Smooth muscle cell of the brain vasculature (primary cell): Measurements from ENCODE around the gene PM20D1.
"Not testable (repeated sequence)": the region's sequence is repeated elsewhere in the genome, so short reads cannot be mapped to it uniquely, and the experiment has no call there.

Experiments used
- DNase-seq: peaks from one replicate; pipeline ENCODE4 v3.0.0-alpha.2; 2012; ENCODE audit warnings: low read depth, low spot score

PM20D1 gene

DNA sequence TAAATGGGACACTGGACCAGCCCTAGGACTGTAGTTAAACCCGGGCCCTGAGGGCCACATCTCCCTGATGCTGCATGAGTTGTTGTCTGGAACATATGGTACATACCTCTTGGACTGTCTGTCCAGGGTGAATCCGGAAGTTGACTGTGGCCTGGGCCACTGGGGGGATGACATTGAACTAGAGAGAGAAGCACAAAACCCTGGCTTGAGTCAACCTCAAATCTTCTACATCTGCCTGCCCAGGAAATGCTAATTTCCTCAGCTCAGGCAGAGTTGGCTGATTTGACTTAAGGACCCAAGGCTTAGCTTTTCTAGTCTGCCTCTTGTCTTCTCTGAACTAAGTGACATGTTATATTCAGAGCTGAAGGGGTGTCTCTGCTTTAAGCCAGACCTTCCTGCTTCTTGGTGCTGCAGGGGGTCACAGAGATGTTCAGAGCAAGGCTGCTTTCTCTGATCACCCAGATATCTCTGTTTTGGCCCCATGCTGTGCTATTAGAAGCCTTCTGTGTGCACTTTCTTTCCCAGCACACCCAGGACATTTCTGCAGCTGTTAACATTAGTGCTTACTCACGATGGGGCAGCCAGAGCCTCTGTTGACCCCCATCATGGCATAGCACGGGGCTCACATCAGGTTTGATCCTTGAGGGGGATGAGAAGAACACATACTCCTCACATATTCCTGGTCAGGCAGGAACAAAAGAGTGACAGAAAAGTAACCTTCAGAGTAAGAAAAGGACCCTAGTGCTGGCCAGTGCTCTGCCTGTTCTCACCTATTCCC, 9.6 kb downstream of the PM20D1 start:
- DNase-seq: no peak

DNA sequence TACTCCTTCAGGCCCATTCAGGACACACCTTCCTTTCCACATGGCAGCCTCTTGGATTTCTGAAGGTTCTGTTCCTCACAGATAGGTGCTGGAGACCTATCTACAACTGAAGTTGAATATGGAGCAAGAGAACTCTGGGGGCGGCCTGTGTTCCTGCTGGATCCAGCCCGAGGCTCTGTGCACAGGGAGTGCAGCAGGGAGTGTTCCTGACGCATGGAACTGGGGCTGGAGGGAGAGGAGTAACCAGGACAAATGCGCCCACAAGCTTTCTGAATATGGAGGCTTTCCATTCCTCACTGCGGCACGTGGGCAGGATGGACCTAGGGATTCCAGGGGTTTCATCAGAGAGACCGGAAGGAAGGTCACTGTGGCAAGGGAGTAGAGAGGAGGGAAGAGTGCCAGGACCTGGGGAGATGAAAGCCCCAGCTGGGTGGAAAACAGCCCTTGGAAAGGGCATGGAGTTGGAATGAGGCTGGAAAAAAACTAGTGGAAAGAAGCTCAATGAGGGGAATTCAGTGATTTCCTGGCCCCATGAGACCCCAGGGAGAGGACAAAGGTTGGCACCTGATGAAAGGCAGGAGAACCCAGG, 12.5 kb downstream of the PM20D1 start:
- DNase-seq: no peak

DNA sequence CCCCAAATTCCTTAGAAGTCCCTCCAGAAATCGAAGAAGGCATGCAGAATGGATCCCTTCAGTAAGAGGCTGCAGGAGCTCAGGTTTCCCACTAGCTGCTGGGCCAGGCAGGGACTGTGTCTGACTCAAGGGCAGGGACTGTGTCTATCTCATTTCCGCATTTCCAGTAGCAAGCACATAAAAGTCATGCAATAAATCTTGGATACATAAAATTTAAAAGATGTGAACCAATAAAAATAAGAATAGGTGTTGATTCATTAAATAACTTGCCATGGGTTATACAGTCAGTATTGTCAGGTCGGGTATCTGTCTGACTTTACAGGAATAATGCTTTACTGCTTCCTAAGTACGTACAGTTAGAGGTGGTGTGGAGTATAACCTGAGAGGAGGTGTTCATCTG, 15.2 kb downstream of the PM20D1 start:
- no peak for DNase-seq

DNA sequence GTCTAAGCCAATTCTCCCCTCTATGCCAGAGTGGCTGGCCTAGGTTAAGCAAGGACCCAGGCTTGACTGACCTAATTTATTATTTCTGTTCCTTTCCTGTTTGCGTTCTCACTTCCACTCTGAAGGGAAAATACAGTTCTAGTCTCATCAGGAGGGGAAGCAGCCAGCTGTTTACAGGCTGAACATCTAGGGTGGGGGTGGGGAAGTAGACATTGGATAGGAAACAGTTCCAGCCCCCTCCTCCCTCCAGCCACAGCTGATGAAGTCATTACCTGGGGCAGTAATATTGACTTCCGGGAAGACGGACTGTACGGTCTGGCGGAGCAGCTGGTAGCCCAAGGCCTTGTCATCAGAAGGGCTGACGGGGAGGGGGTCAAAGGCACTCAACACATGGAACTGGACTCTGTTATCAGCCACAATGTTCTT, 17.6 kb downstream of the PM20D1 start:
- no peak for DNase-seq

DNA sequence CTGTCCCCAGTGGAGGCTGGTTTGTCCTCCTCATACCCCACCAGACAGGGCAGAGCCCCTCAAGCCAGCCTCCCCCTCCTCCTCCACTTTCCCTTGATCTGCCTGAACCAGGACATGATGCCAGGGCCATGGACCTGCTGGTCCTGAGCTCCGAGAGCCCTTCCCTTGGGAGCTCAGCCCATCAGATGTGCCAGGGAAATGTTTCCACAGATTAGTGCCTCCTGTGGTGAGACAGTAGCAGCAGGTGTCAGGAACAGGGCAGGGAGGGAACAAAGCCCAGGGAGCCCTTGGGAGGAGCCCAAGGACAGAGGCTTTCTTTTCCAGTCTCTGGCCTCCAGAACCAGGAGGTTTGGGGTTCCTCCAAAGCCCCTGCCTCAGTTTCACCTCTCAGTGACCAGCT, 22.3 kb downstream of the PM20D1 start:
- DNase-seq: no peak

DNA sequence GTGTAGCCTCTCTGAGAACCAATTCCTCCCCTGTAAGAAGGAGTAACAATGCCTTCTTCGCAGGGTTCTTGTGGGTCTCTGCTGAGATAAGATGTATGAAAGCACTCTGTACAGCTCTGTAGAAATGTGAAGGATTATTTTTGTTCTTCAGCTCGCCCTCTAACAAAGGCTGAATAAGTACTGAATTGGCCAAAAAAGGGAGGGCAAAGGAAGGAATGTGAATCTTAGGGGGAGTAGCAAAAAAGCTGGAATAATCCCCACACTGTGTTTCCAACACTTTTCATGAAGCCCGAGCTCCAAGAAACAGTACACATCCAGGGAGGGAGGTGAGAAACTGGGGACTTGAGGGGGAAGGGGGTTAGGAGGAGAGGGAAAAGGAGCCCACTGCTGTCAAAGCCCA, 22.9 kb downstream of the PM20D1 start:
- no peak for DNase-seq

DNA sequence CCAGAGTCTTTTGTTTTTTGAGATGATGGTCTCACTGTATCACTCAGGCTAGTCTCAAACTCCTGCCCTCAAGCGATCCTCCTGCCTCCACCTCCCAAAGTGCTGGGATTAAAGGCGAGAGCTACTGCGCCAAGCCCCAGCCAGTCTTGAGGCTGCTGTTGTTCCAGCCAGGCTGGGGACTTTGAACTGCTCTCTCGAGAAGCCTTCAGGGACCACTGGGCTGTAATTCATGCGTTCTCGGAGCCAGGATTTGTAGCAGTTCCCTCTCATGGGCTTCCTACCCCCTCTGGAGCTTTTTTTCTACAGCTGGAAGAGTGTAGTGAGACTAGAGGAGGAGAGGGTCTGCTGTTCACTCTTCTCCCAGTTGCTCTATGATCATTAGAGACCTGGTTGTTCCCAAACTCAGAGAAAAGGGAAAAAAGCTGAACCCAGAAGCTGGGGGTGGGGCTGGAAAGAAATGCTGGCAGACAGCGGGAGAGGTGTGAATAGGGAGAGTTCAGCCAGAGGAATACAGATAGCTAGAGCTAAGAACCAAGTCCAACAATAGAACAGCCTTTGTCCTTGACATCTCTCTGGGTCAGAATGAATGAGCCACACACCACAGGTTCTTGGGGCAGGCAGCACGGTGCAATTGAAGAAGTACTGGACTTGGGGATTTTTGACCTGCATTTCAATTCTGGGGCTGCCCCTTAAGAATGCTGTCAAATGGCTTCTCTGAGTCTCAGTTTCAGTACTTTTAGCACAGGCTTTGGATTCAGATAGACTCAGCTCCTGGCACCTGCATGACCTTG, 23.7 kb downstream of the PM20D1 start:
- DNase-seq: no peak

DNA sequence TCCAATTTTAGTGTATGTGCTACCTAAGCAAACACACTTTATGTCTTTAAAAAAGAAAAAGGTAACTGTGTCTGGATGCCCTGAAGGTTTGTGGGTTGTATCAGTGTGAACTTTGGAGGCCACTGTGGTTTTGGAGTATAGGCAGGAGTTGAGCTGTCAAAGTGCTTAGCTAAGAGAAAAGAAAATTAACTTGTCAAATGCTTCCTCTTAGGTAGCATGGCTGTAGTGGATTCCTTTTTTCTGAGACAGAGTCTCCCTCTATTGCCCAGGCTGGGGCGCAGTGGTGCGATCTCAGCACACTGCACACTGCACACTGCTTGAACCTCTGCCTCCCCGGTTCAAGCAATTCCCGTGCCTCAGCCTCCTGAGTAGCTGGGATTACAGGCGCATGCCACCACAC, 25.8 kb downstream of the PM20D1 start:
- no peak for DNase-seq

DNA sequence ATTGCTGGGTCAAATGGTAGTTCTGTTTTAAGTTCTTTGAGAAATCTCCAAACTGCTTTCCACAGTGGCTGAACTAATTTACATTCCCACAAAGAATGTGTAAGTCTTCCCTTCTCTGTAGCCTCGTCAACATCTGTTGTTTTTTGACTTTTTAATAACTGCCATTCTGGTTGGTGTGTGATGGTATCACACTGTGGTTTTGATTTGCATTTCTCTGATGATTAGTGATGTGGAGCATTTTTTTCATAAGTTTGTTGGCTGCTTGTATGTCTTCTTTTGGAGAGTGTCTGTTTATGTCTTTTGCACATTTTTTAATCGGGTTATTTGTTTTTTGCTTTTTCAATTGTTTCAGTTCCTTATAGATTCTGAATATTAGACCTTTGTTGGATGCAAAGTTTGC, 26.7 kb downstream of the PM20D1 start:
- DNase-seq: not testable (repeated sequence)

DNA sequence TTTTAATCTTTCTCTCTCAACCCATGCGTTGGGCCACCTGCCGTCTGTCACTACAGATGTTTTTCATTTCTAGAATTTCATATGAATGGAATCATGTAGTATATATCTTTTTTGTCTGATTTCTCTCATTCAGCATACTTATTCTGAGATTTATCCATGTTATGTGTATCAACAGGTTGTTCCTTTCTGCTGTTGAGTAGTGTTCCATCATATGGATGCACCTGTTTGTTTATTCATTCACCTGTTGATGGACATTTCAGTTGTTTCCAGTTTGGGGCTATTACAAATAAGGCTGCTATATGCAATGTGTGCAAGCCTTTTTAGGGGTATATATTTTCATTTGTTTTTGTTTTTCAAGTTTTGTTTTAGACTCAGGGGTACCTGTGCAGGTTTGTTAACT, 27.5 kb downstream of the PM20D1 start:
- DNase-seq: no peak

DNA sequence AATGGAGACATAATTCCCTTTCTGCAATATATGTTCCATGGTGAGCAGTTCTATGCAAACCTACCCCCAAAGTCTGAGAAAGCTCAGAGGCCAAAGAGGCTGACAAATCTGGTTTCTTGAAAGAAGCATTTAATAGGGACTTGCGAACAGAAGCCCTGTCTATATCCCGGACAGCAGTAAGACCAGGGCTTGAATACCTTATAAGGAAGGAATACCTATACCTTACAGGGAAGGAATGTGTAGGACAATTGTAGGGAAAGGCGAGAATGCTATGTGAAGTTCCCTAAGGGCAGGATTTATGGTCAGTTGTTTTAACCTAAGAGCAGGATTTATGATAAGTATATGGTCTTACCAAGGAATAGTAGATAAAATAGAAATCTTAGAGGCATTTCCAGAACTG, 31.9 kb downstream of the PM20D1 start:
- DNase-seq: no peak

DNA sequence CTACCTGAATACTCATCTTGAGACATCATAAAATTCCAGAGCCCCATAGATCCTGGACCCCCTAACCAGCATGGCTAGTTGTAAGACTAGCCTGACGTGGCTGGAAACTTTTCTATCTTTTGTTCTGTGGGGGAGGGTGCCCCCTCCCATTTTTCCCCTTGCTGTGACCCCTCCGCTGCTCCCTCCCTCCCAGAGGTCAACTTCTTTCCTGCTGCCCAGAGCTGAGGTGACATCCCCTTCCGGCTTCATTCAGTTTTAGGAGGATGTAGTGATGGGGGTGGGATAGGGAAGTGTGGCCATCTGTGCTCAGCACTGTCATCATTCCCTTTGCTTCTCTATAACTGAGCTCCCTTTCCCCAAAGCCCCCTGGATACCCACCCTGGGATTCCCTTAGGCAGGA, 32.6 kb downstream of the PM20D1 start:
- no peak for DNase-seq

DNA sequence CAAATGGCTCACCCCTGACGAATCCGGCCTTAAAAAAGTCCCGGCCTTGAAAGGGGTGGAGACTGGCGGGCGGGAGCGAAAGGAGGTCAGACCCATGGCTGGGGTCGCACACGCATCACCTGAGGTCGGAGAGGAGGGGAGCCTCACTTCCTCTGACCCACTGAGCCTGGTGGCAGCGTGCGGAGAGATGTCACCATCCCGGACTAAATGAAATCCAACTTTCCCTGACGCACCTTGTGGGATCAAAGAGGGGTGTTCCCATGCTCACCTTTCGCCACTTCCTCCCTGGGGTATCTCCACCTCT, 36.2 kb downstream of the PM20D1 start:
- DNase-seq: no peak

DNA sequence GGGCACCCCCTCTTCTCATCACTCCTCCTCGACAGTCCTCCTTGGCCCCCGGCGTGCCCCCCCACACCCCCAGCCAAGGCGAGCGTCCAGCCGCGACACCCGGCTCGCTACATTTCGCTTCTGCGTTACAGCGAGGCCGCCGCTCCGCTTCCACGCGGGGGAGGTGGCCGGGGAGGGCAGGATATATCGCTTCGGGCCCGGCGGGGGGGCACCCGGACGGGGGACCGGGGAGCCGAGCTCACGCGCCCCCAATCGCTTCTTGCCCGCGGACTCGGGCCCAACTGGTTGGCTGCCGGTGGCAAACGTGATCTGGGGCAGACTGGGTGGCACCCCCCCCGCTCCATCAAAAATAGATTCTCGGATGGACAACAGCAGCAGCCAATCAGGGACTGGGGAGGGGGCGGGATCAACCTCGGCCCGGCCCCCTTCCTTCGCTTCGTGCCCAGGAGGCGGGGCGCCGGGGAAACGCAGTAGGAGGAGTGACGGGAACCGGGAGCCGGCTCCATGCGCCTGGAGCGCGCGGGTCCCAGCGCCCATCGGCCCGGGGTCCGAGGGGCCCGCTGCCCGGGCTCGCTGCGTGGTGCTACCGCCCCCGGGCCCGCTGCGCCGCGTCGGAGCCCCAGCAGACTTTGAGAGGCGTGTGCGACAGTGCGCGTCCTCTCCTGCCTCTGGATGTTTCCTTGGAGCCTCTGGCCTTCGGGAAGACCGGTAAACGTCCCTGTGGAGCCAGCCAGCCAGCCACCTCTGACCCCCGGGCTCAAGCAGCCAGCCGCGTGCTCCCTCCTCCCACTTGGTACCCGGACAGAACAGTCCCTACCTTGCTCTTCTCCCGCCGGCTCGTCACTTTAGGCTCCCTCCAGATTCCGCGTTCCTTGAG, 36.8 kb downstream of the PM20D1 start, which contains the start of gene SLC41A1:
Gene SLC41A1, minus strand, starts transcription at position 321 of the 877 bp plus-strand sequence. CDS start 2,757 bp downstream, outside the sequence.
- DNase-seq: no peak

DNA sequence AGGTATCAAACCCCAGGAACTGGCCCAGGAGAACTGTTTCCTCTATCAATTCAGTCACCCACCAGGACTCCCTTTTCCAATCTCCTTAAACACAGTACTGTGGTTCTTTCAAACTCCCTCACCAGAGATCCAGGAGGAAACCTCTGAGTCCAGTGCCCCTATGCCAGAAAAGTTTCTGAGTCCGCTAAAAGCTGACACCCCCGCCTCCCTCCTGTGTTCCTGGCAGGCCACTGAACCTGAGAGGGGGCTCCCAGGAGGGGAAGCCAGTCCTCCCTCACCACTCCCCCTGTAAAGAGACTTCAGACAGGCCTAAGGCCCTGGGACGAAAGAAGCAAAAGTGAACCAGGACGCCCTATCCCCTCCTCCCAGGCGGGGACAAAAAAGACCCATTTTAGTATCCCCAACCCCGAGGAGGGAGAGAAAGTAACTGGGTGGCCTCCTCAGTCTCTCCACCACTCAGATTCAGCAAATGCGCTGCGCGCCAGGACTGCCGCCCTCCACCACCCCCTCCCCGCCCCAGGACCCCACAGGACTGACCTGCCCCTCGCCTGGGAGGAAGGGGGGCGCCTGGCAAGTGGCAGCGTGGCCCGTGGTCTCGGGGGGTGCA, 37.6 kb downstream of the PM20D1 start:
- DNase-seq: no peak

DNA sequence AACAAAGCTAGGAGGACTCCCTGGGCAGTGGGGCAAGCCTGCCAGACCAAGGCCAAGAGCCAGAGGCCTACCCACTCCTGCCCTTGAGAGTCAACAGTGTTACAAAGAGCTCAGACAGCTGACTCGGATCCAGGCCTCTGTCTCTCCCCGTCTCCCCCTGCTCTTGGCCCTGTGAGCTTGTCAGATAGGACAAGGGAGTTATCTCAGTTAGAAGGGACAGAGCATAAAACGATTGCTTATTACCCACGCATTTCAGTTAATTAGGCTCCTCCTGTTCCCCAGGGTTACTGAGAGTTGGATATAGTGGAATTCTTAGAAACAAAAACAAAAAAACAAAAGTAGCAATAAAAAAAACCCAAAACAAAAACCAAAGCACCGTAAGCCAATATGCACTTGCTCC, 38.3 kb downstream of the PM20D1 start:
- DNase-seq: no peak

DNA sequence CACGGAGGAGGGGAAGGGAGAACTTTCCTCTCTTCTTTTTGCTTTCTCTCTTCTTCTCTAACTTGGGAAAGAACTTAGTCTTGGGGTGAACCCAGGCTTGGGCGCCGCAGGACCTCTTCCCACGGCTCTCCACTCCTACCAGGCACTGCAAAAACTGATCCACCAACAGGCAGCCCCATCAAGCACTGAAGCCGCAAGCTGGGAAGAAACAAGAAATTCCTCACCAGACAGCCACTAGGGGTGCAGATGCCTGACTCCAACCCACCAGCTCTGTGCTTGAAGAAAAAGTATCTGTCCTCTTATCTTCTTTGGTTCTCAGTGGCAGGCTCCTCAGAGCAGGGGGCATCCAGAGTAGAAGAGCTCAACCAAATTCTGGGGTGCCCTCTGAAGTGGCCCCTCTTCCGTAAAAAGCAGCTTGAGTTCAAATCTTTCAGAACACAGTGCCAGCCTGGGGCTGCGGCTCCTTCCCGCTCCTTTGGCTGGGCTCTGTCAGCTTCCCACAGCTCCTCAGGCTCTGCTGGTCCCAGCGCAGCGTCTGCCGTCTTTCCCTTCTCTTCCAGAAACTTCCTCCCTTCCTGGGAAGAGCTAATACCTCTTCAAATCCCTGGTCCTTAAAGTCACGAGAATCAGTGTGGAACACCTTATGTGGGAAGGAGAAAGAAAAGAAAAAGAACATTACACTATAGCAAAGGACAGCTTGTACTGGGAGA, 39.3 kb downstream of the PM20D1 start:
- no peak for DNase-seq

DNA sequence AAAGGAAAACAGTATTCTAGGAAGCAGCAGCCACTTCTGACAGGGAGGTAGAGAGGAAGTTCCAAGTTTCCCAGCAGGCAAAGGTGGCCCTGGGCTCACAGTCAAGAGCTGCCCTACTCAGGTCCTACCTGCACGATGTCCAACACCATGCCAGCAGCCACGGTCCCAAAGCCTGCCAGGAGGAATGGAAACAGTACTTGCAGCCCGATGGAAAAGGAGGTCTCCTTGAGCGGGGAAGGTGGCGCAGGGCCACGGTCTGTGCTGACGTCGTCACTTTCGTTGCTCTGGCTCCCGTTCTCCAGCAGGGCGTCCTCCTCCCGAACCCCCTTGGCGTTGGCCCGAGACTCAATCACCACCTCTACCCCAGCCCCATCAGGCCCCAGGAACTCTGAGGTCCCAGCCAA, 40.0 kb downstream of the PM20D1 start:
- no peak for DNase-seq

DNA sequence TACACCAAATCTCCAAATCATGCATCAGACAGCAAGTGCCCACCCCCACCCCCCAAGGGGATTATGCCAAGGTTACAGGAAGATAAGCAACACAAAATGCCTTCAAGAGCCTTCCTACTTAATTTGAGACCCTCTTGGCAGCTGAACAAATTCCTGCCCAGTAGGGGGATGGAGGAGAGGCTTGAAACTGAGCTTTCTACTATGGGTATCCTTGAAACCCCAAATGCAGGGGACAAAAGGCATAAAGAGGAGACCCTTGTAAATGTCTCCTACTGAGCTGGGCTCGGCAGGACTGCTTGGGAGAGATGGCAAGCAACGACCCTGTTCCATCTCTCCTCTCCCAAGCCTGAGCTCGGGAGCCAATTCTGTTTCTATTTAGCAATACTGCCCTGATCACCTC, 40.5 kb downstream of the PM20D1 start:
- DNase-seq: no peak

DNA sequence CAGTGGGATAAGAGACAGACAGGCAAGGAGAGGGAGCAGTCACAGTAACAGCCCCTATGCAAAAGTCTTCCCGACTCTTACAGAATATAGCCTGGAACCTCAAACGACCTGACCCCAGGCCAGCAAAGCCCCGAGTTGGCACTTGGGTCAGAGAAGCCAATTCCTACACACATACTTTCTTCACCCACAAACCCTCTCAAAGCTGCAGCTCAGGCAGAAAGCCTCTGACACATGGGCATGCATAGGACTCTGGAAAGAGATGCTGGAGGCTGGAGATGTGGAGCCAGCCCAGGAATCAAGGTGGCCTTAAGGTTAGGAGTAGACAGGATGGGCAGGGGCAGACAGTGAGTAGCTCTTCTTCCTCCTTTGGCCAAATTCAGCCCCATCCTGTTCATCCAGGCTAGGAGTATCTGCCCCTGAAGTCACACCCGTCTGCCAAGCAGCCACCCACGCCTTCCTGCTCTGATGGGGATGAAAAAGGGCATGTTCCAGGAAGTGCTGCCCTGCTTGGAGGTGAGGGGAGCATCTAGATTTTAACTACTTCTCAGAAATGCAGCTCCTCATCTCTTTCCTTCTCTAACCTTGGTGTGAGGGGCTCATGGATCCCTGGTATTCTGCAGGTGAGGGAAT, 44.7 kb downstream of the PM20D1 start:
- no peak for DNase-seq
